GM21390 (cell line): ENCODE data around the gene PER1.

ENCODE experiments used
- ATAC-seq: cut with Tn5 transposase; IDR thresholded peaks from one replicate; pipeline ENCODE4 v1.9.1; 2021; ENCODE audit not compliant: unreplicated experiment

The PER1 gene, protein sequence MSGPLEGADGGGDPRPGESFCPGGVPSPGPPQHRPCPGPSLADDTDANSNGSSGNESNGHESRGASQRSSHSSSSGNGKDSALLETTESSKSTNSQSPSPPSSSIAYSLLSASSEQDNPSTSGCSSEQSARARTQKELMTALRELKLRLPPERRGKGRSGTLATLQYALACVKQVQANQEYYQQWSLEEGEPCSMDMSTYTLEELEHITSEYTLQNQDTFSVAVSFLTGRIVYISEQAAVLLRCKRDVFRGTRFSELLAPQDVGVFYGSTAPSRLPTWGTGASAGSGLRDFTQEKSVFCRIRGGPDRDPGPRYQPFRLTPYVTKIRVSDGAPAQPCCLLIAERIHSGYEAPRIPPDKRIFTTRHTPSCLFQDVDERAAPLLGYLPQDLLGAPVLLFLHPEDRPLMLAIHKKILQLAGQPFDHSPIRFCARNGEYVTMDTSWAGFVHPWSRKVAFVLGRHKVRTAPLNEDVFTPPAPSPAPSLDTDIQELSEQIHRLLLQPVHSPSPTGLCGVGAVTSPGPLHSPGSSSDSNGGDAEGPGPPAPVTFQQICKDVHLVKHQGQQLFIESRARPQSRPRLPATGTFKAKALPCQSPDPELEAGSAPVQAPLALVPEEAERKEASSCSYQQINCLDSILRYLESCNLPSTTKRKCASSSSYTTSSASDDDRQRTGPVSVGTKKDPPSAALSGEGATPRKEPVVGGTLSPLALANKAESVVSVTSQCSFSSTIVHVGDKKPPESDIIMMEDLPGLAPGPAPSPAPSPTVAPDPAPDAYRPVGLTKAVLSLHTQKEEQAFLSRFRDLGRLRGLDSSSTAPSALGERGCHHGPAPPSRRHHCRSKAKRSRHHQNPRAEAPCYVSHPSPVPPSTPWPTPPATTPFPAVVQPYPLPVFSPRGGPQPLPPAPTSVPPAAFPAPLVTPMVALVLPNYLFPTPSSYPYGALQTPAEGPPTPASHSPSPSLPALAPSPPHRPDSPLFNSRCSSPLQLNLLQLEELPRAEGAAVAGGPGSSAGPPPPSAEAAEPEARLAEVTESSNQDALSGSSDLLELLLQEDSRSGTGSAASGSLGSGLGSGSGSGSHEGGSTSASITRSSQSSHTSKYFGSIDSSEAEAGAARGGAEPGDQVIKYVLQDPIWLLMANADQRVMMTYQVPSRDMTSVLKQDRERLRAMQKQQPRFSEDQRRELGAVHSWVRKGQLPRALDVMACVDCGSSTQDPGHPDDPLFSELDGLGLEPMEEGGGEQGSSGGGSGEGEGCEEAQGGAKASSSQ (N-terminal part only)

DNA sequence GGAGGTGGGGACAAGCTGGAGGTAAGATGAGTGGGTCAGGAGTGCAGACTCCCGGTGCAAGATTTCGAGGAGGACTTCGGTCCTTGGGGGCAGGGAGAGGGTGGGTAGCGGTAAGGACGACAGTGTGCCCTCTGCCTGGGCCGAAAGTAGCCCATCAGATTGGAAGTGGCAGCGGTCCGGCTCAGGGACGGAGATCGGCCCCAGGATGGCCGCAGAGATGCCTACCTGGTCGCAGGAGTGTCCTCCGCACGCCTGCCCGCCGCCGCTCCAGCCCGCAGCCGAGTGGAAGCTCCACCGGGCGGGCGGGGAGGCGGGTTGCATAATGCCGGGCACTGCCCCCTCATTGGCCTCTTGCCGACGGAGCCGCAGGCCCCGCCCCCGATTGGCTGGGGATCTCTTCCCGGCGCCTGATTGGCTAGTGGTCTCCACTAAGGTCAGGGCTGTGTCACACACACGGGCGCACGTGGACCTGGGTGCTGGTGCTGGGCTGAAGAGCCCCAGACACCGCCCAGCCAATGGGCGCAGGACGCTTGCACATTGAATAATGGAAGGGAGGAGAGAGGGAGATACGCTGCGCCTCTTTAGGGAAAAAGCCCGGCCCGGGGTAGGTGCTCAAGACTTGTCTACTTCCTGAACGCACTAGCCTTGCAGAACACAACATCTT lies at the start of gene PER1:
PER1 (minus strand) TSS at position 293 of the 664 bp plus-strand sequence. CDS start 1,698 bp downstream, outside the sequence.
- peak; percentile 21 for ATAC-seq

DNA sequence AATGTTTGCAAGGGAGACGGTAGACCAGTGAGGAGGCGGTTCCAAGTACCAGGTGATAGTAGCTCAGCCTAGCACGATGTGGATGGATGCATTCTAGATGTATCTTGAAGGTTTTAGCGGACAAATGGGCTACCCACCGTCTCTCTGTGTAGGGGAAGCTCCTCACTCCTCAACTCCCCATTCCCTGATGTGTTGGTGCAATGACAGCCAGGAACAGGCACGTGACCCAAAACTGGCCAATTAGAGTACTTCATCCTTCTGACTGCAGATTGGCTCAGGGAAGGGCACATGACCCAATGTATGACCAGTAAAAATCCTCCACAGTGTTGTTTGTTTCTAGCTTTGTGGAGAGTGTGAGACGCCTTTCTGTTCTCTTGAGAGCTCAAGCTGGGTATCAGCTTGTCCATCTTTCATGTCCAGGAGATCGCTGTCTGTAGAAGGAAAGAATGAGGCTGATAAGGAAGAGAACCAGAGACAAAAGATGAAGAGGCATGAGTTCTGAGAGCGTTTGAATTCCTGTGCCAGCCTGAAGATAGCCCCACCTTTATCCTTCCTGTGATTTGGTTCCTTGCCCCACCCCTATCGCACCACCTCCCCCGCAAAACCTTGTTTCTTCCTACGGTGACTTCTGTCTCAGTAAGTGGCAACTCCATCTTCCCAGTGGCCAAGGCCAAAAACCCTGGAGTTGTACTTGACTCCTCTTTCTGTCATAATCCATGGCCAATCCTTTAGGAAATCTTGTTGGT lies 40.0 kb upstream of the PER1 start:
- ATAC-seq = no peak

DNA sequence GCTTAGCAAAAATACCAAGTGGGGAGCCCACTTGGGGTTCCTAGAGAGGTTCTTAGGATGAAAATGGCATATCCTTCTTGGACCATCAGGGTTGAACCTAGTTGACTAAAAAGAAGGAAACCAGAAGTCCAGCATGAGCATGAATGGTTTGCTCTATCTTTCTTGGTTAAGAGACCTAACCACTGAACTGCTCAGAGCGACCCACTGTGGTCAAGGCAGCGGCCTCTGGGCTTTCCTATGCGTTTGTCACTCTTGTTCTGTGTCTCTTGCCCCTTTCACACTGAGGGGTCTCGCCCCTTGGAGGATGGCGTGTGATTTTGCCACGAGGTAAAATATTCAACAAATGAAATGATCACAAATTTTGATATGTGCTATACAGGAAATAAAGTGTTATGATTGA lies 38.3 kb upstream of the PER1 start:
- ATAC-seq = no peak

DNA sequence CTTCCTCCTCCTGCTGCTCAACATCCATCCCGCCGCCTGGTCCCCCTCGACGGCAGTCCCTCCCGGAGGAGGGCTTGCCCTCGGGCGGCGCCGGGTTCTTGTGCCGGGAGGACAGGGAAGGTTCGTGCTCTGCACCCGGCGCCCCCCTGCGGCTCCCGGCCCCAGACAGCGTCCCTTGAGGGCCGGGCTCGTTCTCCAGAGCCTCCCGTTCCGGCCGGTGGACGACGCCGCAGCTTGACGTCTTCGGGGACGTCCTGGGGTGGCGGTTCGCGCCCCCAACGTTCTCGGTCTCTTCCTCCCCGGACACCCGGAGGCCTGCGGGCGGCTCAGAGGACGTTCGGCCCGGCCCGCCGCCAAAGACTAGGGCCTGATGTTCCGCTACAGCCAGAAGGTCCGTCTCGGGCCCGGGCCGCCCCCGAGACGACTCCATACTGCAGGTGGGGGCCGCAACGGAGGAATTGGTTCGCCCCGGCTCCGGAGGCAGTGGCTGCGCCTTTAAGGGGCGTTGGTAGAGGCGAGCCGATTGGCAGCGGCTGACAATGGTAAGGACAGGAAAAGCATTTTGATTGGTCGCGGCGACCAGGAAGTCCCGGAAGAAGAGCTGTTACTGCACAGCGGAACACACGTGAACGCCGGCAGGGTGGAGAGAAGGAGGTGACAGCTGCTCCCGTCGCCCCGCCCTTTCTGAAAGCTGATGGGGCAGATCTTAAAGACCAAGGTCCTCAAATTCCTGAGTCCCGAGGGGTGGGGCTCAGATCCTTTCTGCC lies 37.7 kb upstream of the PER1 start, which contains the start of gene BORCS6:
BORCS6 (minus strand) TSS at position 470 of the 767 bp plus-strand sequence; CDS start at position 430, 40 bp downstream.
- peak; percentile 53 for ATAC-seq

DNA sequence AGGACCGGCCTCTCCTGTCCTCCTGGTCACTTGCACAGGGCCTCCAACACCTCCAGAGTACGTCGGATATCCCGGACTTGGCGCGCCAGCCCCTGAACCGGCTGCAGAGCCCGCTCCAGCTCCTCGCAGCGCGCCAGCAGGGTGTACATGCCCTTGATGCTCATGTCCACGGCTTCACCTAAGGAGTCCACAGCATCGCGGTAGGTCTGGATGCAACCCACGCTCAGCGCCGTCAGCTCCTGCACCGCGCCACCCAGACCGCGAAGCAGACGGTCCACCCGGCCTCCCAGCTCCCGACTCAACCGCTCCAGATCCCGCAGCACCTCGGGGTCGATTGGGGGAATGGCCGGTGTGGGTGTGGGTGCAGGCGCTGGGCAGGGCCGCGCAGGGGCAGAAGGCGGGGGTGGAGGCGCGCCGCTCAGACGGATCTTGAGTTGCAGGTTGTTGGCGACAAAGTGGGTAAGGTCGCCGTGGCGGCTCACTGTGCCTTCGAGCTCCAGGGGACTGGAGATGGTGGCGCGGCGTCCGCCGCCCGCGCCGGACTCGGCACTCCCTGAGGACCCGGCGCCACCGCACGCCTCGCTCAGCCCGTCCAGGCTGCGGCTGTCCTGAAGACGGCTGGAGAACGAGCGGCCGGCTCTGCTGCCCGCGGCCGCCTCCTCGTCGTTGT lies 37.0 kb upstream of the PER1 start:
- peak; percentile 1 for ATAC-seq

DNA sequence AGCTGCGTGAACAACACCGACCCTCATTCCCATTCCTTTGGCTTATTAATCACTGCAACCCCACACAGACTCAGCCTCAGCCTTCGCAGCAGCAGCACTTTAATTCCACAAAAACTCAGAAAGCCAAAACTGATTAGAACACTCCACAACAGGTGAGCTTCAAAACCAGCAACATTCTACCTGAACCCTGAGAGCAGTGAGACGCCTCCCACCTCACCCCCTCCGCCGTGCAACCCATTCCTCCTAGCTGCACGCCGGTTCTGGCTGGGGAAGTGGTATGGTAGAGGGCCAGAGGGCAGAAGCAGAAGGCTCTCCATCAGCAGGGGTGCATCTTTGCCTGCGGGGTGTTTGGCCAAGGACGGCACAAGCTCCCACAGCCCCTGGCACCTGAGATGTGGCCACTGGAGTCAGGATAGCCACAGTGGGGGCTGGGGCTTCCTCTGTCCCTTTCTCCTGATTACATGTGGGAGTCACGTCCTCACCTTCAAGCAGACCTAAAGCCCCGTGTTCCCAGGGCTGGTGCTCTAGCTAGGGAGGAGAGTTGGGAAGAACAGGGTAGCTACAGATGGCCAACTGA lies 36.1 kb upstream of the PER1 start:
- no peak for ATAC-seq

DNA sequence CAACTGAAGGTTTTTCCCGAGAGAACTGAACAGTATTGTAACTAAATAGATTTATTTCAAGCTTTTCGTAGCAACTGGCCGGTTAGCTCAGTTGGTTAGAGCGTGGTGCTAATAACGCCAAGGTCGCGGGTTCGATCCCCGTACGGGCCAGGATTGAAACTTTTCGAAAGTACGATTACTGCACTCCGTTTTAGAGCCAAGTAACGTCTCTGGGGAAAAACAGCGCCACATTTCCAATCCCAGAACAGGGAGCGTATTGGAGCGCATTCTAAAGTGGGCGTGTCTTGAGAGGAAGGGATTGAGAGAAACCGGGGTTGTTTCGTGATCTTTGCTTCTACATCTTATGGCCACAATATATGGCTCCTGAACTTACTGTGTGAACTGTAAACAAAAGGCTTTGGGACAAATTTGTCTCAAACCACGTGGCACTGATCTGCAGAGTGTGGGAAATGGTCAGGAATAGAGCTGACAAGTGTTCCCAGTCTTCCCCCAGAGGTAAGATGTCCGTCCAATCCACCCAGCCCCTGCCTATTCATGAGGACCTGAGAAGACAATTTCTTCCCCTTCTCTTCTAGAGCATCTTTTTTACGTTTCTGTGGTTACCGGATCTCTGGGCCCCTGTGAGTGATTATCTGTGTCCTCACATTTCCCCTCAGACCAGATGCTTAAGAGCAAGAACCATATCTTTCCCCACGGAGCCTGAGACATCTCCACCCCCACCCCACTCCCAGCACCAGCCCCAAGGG lies 35.5 kb upstream of the PER1 start:
- peak; percentile 22 for ATAC-seq

DNA sequence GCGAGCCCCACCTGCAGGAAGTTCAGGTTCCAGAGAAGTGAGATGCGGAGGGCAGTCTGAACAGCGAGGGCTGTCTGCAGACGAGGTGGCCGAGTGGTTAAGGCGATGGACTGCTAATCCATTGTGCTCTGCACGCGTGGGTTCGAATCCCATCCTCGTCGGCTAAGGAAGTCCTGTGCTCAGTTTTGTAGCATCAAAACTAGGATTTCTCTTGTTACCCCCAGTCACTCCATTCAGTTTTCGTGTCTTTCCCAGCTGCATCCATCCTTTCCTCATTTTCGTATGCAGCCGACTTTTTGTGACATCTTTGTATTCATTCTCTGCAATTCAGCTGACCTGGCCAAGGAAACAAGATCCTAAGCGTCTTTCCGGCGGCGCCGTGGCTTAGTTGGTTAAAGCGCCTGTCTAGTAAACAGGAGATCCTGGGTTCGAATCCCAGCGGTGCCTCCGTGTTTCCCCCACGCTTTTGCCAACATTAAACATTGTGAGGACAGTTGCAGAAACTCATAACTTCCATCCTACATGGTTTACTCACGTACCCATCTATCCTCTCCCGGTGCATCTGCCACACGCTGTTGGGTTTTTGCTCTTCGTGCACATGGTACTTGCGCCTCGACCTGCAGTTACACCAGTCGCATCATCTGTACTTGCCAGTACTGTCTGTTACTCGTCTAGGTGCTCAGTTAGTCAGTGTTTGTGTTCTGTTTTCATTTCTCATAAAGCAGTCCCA lies 34.7 kb upstream of the PER1 start:
- ATAC-seq = peak; percentile 17

DNA sequence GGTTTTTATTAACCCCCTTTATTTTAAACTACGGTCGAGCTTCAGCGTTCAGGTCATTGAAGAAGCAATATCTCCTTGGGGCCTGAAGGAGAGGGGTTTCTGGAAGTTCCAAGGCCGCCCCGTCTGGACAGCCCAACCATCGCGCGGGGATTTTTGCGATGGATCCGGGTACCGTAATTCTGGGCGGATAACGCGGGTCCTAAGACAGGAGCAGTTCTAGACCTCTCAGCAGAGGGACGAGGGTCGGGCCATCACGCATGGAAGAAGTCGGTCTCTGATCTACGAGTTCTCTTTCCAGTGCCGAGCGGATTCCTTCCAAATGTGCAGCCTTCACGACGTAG lies 34.2 kb upstream of the PER1 start:
- ATAC-seq = no peak

DNA sequence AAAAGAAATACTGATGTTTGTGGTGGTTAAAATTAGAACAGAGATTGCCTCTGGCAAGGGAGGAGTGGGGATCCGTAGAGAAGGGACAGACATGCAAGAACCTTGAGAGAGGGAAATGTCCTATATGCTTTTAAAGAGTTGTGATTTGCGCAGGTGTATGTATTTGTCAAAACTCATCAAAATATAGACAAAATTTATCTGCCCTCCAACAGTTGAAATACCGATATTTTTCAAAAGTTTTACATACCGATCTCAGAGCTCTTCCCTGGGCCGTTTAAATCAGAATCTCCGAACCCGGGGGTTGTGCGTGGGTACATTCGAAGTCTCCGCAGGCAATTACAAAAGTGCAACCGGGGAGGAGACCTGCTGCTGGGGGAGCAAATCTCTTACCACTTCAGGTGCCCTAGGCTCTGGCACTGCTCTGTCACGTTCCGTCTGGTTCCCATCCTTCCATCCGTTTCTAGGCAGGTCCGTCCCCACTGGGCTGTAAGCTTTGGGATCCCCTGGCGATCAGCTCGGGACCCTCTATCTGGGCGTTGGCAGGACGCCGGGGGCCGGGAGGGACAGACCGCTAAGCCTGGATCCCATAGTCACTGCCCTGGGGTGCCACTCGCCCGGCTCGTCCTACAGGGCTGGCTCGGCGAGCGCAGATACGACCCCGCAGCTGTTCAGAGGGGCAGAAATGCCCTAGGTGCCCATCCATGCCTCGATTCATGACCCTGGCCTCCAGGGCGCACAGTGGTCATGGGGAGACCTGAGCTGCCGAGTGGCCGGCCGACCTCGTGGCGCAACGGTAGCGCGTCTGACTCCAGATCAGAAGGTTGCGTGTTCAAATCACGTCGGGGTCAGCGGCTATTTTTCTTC lies 33.6 kb upstream of the PER1 start:
- no peak for ATAC-seq

DNA sequence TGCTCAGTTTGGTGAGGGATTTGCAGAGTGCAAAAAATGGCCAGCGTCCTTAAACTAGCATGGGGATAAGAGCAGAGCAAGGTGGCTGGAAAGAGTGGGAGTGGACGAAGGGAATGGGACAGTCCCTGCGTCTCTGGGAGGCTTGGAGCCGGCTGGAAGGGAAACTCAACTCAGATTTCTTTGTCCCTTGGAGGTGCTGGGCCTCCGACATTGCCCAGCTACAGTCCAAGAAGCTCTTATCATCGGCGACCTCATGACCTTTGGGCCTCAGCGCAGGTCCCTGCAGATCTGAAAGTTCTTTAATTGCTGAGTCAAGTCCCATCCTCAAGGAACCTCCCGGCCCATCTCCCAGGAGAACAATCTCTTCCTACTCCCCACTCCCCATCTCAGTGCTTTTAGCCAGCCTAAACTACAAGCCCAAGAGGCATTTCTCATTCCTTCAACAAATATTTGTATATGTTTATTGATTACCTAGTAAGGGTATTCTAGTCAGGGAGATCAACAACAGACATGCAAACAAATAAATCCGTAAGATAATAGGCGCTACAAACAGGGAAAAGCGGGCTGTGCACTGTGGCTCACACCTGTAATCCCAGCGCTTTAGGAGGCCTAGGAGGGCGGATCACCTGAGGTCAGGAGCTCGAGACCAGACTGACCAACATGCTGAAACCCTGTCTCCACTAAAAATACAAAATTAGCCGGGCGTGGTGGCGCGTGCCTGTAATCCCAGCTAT lies 25.0 kb upstream of the PER1 start:
- ATAC-seq = no peak

DNA sequence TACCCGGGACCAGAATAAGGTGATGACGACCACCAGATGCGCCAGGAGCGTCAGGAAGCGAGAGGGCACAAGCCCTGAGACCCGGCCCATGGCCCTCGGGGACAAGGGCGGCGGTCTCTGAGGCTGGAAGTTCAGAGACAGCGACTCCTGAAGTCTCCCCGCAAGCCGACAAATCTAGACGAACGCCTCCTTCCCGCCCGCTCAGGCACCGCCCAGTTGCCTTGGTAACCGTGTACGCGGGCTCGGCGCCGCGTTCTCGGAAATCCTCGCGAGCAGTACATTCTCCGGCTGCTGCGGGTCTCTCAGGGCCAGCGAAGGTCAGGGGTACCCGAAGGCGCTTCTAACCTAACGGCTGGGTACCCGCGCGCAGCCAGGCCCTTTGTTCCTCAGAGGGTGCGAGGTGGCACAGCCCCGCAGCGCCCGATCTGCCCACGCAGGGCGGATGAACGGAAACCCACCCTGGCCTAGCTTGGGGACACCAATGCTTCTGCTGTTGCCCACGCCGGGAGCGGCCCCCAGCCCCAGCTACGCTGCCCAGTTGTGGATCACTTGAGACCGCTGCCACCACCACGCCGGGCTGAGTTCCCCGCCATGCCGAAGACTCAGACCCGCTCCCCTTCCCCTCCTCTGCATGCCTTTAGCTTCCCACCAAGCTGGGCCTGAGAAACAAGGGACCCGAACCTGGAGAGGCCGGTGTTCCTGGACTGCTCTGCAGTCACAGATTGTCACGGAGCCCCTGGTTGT lies 24.2 kb upstream of the PER1 start, which contains the start of gene TMEM107:
TMEM107 (minus strand) TSS at position 184 of the 744 bp plus-strand sequence; CDS start at position 90, 94 bp downstream.
- ATAC-seq = peak; percentile 44

DNA sequence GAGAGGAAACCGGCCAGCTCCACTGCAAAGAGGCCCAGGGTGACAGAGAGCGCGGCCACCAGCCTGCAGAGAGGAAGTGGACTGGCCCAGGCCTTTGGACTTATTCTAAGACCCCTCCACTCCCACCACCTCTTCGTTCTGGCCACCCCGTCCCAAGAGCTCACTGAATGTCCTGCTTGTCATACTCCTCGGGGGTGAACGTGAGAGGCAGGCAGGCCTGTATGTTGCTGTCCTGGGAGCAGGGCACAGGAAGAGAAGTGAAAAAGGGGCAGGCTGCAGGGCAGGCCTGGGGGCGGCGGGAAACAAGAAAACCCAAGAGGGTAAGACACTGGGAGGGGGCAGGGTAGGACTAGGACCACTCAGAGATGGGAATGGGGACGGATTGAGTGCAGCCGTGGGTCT lies 23.6 kb upstream of the PER1 start:
- no peak for ATAC-seq

DNA sequence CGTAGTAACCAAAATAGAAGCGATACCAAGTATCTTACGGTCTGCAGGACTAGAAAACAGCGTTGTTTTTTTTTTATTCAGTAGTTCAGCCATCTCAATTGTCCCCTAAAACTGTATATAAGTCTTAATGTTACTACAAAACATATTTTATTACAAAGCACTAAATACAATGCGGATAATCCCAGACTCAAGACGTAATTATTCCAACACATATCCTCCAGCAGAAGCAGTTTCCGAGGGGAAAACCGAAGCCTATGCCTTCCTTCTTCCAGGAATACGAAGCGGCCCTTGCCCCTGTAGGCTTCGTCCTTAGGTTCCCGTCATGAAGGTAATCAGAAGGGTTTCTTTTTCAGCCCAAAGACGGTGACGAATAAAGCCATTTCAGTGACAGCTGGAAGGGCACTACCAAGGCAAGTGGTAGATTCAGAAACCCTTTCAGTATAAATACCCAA lies 21.7 kb upstream of the PER1 start:
- ATAC-seq = no peak
